CD14-positive monocyte (primary cell): Measurements from ENCODE around the gene ITGAL. TPM values are rescaled to one million over a fixed set of nuclear protein-coding genes. Genes with fewer than 3 reads are reported as not detected.

ENCODE experiments used
- DNase-seq, 3 donors: peaks; one replicate each; pipeline ENCODE4 v3.0.0-alpha.2; 2011 to 2022
- H2AFZ ChIP-seq: 2 replicates; pipeline ENCODE4 v1.6.0; 2012; ENCODE audit warnings: mild to moderate bottlenecking, low read depth, low read length, inconsistent platforms; ENCODE audit not compliant: insufficient read depth, poor library complexity, severe bottlenecking
- H3K27ac ChIP-seq, 2 donors: 1 replicate in 1 of 2; 2 replicates in 1 of 2; pipeline ENCODE4 v1.5.1; 2012 to 2013; ENCODE audit warnings: low read length in 2 of 2, control low read depth in 1 of 2, inconsistent platforms in 1 of 2, low read depth in 1 of 2, mild to moderate bottlenecking in 1 of 2
- H3K27me3 ChIP-seq, 2 donors: one replicate each; pipeline versions ENCODE4 v1.6.0 to v1.6.1; 2011 to 2013; ENCODE audit warnings: low read length in 2 of 2; ENCODE audit not compliant: control insufficient read depth in 2 of 2, insufficient read depth in 2 of 2
- H3K36me3 ChIP-seq, 2 donors: replicated peaks in 1 of 2; 1 replicate in 1 of 2; 2 replicates in 1 of 2; pipeline versions ENCODE4 v1.5.1 to v1.6.1; 2012 to 2013; ENCODE audit warnings: low read length in 2 of 2, control low read depth in 1 of 2, inconsistent platforms in 1 of 2, mild to moderate bottlenecking in 1 of 2; ENCODE audit not compliant: insufficient read depth in 2 of 2, control insufficient read depth in 1 of 2
- H3K4me1 ChIP-seq, 2 donors: 1 replicate in 1 of 2; 2 replicates in 1 of 2; pipeline versions ENCODE4 v1.5.1 to v1.6.1; 2012 to 2013; ENCODE audit warnings: low read length in 2 of 2, control low read depth in 1 of 2, inconsistent platforms in 1 of 2, mild to moderate bottlenecking in 1 of 2, moderate library complexity in 1 of 2; ENCODE audit not compliant: insufficient read depth in 2 of 2, control insufficient read depth in 1 of 2
- H3K4me2 ChIP-seq: replicated peaks from 2 replicates; pipeline ENCODE3; 2012; ENCODE audit warnings: low read length, moderate library complexity, mild to moderate bottlenecking; ENCODE audit not compliant: poor library complexity, severe bottlenecking; ENCODE audit errors: extremely low read depth
- H3K4me3 ChIP-seq, 3 experiments: fragments of 200-600 bp in 1 of 3; sonication (generic) in 1 of 3; replicated peaks in 1 of 3; 1 replicate in 2 of 3; 2 replicates in 1 of 3; pipeline ENCODE4 v1.5.1; 2011 to 2013; ENCODE audit warnings: low read length in 3 of 3, mild to moderate bottlenecking in 3 of 3, control low read depth in 2 of 3, low read depth in 2 of 3, inconsistent platforms in 1 of 3, moderate library complexity in 1 of 3
- H3K79me2 ChIP-seq: 2 replicates; pipeline ENCODE4 v1.6.0; 2012; ENCODE audit warnings: mild to moderate bottlenecking, control low read depth, inconsistent platforms, low read length, moderate library complexity; ENCODE audit not compliant: insufficient read depth
- H3K9ac ChIP-seq: 2 replicates; pipeline ENCODE4 v1.6.0; 2017; ENCODE audit warnings: low read length, mild to moderate bottlenecking; ENCODE audit not compliant: insufficient read depth, poor library complexity, severe bottlenecking
- H3K9me3 ChIP-seq, 2 donors: replicated peaks in 1 of 2; 1 replicate in 1 of 2; 2 replicates in 1 of 2; pipeline versions ENCODE4 v1.5.1 to v1.6.1; 2012 to 2013; ENCODE audit warnings: low read length in 2 of 2, control low read depth in 1 of 2; ENCODE audit not compliant: control insufficient read depth in 1 of 2, insufficient read depth in 1 of 2
- H4K20me1 ChIP-seq: 2 replicates; pipeline ENCODE4 v1.6.0; 2012; ENCODE audit warnings: mild to moderate bottlenecking, low read length, control low read depth, moderate library complexity; ENCODE audit not compliant: insufficient read depth
- H3K27ac Mint-ChIP-seq, 7 donors: one replicate each; pipeline ENCODE4 v1.8.0; 2020; ENCODE audit warnings: mild to moderate bottlenecking in 7 of 7, mixed read lengths in 7 of 7, moderate library complexity in 6 of 7, inconsistent platforms in 2 of 7
- H3K27me3 Mint-ChIP-seq, 3 donors: one replicate each; pipeline ENCODE4 v1.8.0; 2021 to 2022; ENCODE audit warnings: low read depth in 3 of 3, mild to moderate bottlenecking in 3 of 3, mixed read lengths in 3 of 3, moderate library complexity in 3 of 3, inconsistent platforms in 1 of 3
- H3K36me3 Mint-ChIP-seq, 2 donors: one replicate each; pipeline ENCODE4 v1.8.0; 2020; ENCODE audit warnings: mixed read lengths in 2 of 2, inconsistent platforms in 1 of 2, mild to moderate bottlenecking in 1 of 2
- H3K4me1 Mint-ChIP-seq: one replicate; pipeline ENCODE4 v1.8.0; 2020; ENCODE audit warnings: mild to moderate bottlenecking, mixed read lengths
- H3K4me3 Mint-ChIP-seq, 2 donors: one replicate each; pipeline ENCODE4 v1.8.0; 2020; ENCODE audit warnings: mild to moderate bottlenecking in 2 of 2, mixed read lengths in 2 of 2, moderate library complexity in 1 of 2
- H3K9me3 Mint-ChIP-seq, 7 donors: one replicate each; pipeline ENCODE4 v1.8.0; 2020 to 2022; ENCODE audit warnings: mixed read lengths in 7 of 7, mild to moderate bottlenecking in 6 of 7, moderate library complexity in 6 of 7, inconsistent platforms in 2 of 7
- CTCF ChIP-seq: fragments of 200-600 bp; IDR thresholded peaks from one replicate; pipeline ENCODE4 v1.8.0; 2022; ENCODE audit warnings: antibody characterized with exemption, mild to moderate bottlenecking
- WGBS: methylation state at CpG from one replicate; pipeline ENCODE4 v1.1.5; 2013; ENCODE audit warnings: missing lambda C conversion rate; ENCODE audit not compliant: insufficient coverage; 5-methylcytosine and 5-hydroxymethylcytosine counted together
- intact Hi-C, 2 donors: fragments of 100-400 bp; cut with micrococcal nuclease; formaldehyde crosslinking; loops; one replicate each; pipeline versions ENCODE4 v1.15.0 to v1.15.1; 2023
- polyA plus RNA-seq, 3 donors: library from polyadenylated mRNA; depleted of rRNA in 1 of 3; unstranded in 2 of 3; stranded (reverse) in 1 of 3; fragments of 300-500 nt in 2 of 3; fragments of >200 nt in 1 of 3; fragmentation: Illumina TruSeq in 2 of 3; gene quantifications; 1 replicate in 2 of 3; 2 replicates in 1 of 3; pipeline ENCODE4 v1.2.3, GENCODE V29; 2012 to 2021

ITGAL gene
- polyA plus RNA-seq, 3 donors = 56.8 to 474 (median 109) TPM

- H3K9me3 Mint-ChIP-seq = peaks cover 0 to 2% (median 0%) of the 10 kb centered on the region in 7 donors
- intact Hi-C loops = no loop called here
- peaks cover 32 to 39% of the 10 kb centered on the region in 2 donors for H3K36me3 Mint-ChIP-seq
- peak overlapping the region in 2 of 7 donors; percentile 50 to 80 for H3K27ac Mint-ChIP-seq
- Histone ChIP-seq H4K20me1 (peaks cover 45% of the 10 kb centered on the region), H3K36me3 (peaks cover 29 to 38% of the 10 kb centered on the region in 2 donors), H3K79me2 (no peaks in the 10 kb centered on the region), H3K27me3 (no peaks in the 10 kb centered on the region), H3K4me1 (peaks cover 24 to 33% of the 10 kb centered on the region in 2 donors), H2AFZ (no peak overlapping the region), H3K9ac (no peak overlapping the region), H3K9me3 (no peaks in the 10 kb centered on the region), H3K4me3 (no peak overlapping the region), H3K4me2 (no peak overlapping the region), H3K27ac (no peak overlapping the region)
- 77% methylated on average over 17 of the region's 26 CpGs for WGBS
- no peak for DNase-seq
- H3K27me3 Mint-ChIP-seq = peaks cover 0 to 4% (median 0%) of the 10 kb centered on the region in 3 donors
- peaks cover 22% of the 10 kb centered on the region for H3K4me1 Mint-ChIP-seq
- TF ChIP-seq CTCF = no peak
- H3K4me3 Mint-ChIP-seq = no peak overlapping the region
These were observed 51.4 kb downstream of the ITGAL start for GRCh38 chr16:30523768-30524574.

DNA sequence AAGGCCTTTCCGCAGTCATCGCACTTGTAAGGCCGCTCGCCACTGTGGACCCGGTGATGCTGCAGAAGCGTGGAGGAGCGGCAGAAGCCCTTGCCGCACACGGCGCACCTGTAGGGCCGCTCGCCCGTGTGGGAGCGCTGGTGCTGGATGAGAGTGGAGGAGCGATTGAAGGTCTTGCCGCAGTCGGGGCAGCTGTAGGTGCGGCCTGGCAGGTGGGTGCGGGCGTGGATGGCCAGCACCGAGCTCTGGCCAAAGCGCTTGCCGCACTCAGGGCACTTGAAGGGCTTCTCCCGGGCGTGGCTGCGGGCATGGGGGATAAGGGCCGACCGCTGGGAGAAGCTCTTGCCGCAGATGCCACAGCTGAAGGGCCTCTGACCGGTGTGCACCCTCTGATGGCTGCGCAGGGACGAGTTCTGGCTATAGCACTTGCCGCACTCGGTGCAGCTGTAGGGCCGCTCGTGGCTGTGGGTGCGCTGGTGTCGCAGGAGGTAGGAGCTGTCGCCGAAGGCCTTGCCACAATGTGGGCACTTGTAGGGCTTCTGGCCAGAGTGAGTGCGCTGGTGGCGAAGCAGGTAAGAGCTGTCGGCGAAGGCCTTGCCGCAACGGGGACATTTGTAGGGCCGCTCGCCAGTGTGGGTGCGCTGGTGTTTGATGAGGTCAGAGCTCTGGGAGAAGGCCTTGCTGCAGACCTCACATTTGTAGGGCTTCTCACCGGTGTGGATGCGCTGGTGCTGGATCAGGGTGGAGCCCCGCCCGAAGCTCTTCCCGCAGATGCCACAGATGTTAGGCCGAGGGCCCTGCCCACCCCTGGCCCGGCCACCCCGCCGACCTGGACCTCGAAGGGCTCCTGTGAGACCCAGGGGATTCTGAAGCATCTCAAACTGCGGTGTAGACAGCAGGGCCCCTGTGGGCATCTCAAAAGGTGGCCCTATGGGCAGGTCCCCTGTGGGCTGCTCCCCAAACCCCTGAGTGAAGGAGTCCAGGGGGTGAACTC is 52.3 kb downstream of the ITGAL start:
- Histone ChIP-seq H3K4me2 (no peak overlapping the region), H4K20me1 (peaks cover 36% of the 10 kb centered on the region), H3K36me3 (peaks cover 20 to 29% of the 10 kb centered on the region in 2 donors), H3K27me3 (no peaks in the 10 kb centered on the region), H3K79me2 (no peaks in the 10 kb centered on the region), H3K27ac (peak overlapping the region in 1 of 2 donors; percentile 8), H3K9ac (no peak overlapping the region), H3K9me3 (no peaks in the 10 kb centered on the region), H3K4me3 (no peak overlapping the region), H3K4me1 (peaks cover 28 to 39% of the 10 kb centered on the region in 2 donors), H2AFZ (no peak overlapping the region)
- intact Hi-C loops = loop anchor here (5.0 kb wide), 3 partner anchors 62 to 87 kb away; partner anchors contain the start of genes ZNF785 (in 2 of the 2) and ZNF689 (in 1 of the 2)
- H3K27ac Mint-ChIP-seq = peak overlapping the region in 1 of 7 donors; percentile 56
- peaks cover 0 to 2% (median 0%) of the 10 kb centered on the region in 7 donors for H3K9me3 Mint-ChIP-seq
- WGBS = 98% methylated on average over 60 of the region's 60 CpGs
- H3K27me3 Mint-ChIP-seq = peaks cover 0 to 4% (median 0%) of the 10 kb centered on the region in 3 donors
- H3K4me1 Mint-ChIP-seq = peaks cover 27% of the 10 kb centered on the region
- peaks cover 23 to 30% of the 10 kb centered on the region in 2 donors for H3K36me3 Mint-ChIP-seq
- TF ChIP-seq CTCF = no peak
- no peak for DNase-seq
- H3K4me3 Mint-ChIP-seq = no peak overlapping the region
